ENCODE data around the gene SSTR4.

Gene SSTR4

DNA sequence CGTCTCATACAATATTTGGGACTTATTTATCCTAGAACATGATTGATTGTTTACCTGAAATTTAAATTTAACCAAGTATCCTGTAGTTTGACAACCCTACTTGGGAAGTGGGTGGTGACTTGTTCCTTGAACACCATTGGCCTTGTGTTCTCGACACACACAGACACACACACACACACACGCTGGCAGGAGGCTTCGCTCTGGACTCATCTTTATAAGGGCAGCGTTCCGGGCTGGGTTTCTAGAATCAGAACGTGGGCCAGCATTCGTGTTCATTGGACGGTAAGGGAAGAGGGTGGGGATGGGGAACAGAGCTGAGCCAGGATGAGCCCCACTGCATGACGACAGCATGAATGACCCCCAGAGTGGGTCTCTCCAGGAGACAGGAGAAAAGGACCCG is 16.2 kb upstream of the SSTR4 start:
- DNase-seq: no peak

- DNase-seq: no peak
These were observed 15.7 kb upstream of the SSTR4 start for GRCh38 chr20:23019403-23019802.

GRCh38 chr20:23020230-23021018 is 14.7 kb upstream of the SSTR4 start:
- no peak for DNase-seq

DNA sequence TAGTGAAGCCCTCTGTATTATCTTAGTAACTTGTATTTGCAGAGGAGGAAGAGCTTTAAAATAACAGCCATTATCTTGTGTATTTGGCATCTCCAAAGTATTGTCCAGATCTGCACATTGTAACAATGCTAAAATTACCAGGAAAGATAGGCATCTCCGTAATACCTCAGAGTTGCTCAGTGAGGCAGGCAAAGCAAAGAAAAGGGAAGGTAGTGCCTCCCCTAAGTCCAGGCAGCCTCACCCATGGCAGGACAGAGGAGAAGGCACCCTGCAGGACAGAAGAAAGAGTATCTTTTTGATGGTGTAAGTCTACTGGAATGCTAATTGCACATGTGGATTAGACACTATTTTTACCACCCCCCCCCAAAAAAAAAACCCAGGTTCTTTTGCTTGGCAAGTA is 13.6 kb upstream of the SSTR4 start:
- no peak for DNase-seq

GRCh38 chr20:23021951-23022350 is 13.2 kb upstream of the SSTR4 start:
- peak in 1 of 2 donors; percentile 13 for DNase-seq

- no peak for DNase-seq
These were observed 12.3 kb upstream of the SSTR4 start for GRCh38 chr20:23022849-23023248.

GRCh38 chr20:23023621-23024177 is 11.4 kb upstream of the SSTR4 start:
- no peak for DNase-seq

DNA sequence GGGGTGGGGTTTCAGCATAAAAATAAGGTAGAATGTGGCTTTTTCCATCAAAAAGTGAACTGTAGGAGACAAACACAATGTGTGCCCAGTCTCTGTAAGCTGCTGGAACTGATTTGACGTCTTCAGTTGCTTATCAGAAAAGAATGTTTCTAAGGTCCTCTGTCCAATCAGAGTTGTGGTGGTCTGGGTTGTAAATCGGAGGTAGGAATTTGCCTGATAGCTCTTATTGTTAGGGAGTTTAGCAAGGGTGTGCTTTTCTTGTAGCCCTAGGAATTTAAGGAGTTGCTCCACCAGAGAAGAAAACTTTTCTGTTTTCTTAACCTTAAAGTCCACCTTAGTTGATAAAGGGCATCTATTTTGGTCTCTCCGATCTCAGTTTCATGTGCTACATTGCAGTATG is 10.4 kb upstream of the SSTR4 start:
- no peak for DNase-seq

DNA sequence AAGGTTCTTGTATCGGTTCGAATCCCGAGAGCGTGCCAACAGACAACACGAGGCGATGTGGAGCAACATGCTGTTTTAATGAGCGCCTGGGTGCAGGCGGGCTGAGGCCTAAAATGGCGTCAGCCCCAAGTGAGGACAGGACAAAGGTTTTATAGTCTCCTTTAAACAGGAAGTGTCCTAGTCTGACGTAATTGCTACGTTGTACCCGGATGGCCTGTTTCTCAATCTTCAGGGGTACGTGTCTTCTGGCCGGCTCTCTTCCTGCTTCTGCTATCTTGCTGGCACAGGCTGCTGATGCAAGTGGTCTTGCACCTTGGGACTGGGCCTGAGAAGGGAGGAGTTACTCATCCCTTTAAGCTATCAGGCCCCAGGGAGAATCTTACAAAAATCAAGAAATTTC is 9.6 kb upstream of the SSTR4 start:
- peak; percentile 11 to 74 for DNase-seq

GRCh38 chr20:23027721-23028120 is 7.4 kb upstream of the SSTR4 start:
- no peak for DNase-seq

GRCh38 chr20:23028392-23028791 is 6.7 kb upstream of the SSTR4 start:
- no peak for DNase-seq

GRCh38 chr20:23029324-23029723 is 5.8 kb upstream of the SSTR4 start:
- no peak for DNase-seq

- DNase-seq: no peak
These were observed 3.8 kb upstream of the SSTR4 start for GRCh38 chr20:23031346-23031745.

DNA sequence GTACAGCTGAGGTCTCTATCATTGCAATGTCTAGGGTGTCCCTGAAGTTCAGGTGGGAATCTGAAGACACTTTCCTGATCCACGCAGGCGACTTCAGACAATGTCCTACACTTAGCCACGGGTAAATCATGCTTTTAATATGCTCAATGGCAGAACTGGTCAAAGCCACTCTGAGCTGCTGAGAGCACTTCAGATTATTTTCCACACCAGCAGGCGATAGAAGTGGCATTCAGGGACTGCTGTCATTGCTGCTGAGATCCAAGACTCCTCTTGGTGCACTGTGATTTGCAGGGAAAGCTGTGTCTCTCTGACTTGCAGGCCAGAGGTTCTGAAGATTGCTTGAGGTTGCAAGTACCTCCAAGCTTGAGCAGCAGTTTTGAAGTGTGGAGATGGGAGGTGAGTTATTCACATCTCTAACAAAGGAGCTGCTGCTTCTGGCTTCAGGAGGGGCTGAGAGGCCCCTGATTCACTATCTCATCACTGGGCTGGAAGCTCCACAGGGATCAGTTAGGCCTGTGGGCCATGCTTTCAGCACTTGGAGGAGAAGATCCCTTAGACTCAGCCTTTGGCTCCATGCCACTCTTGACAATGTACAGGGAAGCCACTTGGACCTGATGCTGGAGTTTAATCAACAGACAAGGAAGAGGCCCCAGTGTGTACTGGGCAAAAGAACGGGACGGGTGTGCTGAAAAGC is 2.9 kb upstream of the SSTR4 start:
- no peak for DNase-seq

DNA sequence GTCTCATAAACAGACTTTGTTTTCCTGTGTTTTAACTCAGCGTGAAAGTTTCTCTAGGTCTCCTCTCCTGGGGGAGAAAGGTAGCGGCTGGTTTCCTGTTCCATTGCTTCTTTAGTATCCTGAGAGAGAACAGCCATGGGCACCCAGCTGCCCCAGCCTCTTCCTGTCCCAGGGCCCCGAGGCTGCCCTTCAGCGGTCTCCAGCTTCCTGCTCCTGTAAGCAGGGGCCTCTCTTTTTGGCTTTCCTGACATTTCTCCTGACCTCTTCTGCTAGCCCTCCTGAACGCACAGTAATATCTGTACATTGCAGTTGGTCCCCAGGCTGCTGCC is 2.4 kb upstream of the SSTR4 start:
- no peak for DNase-seq

GRCh38 chr20:23033918-23034317 is 1.2 kb upstream of the SSTR4 start:
- DNase-seq: no peak

DNA sequence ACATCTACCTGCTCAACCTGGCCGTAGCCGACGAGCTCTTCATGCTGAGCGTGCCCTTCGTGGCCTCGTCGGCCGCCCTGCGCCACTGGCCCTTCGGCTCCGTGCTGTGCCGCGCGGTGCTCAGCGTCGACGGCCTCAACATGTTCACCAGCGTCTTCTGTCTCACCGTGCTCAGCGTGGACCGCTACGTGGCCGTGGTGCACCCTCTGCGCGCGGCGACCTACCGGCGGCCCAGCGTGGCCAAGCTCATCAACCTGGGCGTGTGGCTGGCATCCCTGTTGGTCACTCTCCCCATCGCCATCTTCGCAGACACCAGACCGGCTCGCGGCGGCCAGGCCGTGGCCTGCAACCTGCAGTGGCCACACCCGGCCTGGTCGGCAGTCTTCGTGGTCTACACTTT is 619 bp downstream of the SSTR4 start:
- DNase-seq: no peak

- no peak for DNase-seq
These were observed 1.3 kb downstream of the SSTR4 start for GRCh38 chr20:23036371-23036770.

- no peak for DNase-seq
These were observed 1.9 kb downstream of the SSTR4 start for GRCh38 chr20:23037017-23037481.

DNA sequence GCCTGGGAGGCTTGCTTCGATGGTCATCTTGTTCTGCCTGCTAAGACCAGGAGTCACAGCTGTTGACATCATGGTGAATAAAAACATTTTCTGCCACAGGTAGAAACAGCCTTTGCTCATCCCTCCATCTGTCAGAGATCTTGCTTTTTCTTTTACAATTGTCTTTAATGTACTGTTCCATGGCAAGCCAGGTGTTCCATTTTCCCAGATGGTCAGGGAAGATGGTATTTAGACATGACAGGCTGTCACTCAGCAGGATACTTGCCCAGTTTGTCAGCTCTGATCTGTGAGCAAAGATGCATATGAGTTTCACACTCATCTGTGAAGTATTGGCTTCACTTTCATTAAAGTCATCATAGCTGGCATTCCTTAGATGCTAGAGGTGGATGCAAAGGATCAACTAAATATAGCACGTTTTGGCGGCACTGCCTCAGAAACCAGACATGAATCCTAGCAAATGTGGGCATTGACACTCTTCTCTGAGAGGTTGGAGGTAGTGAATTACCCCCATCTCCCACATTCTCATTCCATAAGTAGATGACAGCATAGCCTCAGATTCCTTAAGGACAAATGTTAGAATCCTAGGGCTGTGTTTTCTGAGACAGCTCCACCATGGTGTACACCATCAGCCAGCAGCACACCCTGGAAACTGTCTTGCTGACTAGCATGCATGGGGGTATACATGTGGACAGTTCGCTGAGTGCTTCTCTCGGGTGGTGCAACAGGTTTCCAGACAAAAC is 4.2 kb downstream of the SSTR4 start:
- DNase-seq: no peak

GRCh38 chr20:23039885-23040508 is 4.9 kb downstream of the SSTR4 start:
- no peak for DNase-seq

DNA sequence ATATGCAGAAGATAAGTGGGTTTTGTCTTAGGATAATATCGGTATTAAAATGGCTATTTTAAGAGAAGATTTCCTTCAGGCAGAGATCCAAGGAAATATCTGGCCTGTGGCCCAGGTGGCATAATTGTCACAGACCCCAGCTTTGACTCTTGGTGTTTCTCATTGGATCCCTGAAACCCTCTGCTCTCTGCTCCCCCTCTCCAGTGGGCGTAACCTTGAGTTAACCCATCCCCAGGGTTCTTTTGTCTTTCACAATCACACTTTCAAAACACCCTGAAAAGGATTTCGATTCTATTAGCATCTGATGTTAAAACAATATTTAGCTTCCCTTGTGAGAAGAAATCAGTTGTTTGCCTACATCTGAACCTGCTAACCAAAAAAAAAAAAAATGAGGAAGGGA is 7.2 kb downstream of the SSTR4 start:
- no peak for DNase-seq

DNA sequence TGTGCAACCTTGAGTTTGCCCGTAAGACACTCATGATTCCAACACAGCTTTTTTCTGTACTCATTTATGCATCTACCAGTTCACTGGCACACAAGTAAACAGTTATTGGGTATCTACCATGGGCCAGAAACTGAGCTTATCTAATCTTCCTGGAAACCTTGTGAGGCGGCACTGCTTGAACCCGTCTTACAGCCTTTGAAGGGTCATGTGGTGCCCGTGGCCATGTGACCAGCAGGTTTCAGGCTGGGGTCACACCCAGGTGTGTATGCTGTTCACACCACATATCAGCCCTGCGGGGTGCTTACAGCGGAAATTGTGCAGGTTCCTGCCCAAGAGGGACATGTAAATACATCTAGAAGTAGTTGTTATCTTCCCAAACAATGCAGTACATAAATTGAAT is 8.3 kb downstream of the SSTR4 start:
- DNase-seq: no peak
